ENCODE measurements around the gene HTR6. TPM values are rescaled to one million over a fixed set of nuclear protein-coding genes. Genes with fewer than 3 reads are reported as not detected.
A peak's percentile ranks its signal among the peaks of the same experiment; 100 is the strongest.

The HTR6 gene
- total RNA-seq, 1 donor from 2014 or later: not detected

- Mint-ChIP-seq H3K27me3 (no peaks in the 10 kb centered on the region), H3K4me1 (ENCODE audit: unreplicated experiment) (peaks cover 18% of the 10 kb centered on the region), H3K9me3 (no peaks in the 10 kb centered on the region), H3K36me3 (no peaks in the 10 kb centered on the region), H3K4me3 (no peak overlapping the region), H3K27ac (no peak overlapping the region)
- DNase-seq (ENCODE audit: extremely low spot score, unreplicated experiment): no peak
- no peak for TF ChIP-seq CTCF (conservative IDR thresholded peaks at IDR 0.05)
These were observed 44.0 kb downstream of the HTR6 start for GRCh38 chr1:19708567-19709110.

DNA sequence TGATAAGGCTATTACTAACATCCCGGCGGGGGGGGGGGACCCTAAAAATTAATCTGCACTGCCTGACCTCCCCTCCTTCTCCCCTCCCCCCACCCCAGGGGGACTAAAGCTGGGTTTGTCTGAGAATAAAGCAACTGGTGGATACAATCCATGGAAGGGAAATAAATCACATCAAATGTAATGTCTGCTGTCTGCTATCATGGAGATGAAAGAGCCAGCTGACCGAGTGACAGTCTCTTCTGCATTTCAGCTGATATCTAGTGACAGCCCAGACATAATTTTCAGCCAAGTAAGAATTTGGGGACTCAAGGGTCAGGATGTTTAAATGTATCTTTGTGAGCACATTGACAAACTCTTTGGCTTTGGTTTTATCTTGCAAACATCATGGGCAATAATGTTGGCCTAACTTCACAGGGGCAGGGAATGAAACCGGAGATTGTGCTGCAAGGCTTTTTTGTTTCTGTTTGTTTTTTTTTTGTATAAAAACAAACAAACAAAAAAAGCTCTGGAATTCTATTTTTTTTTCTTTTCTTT is 44.7 kb downstream of the HTR6 start:
- H3K9me3 Mint-ChIP-seq: no peaks in the 10 kb centered on the region
- H3K27ac Mint-ChIP-seq: no peak overlapping the region
- H3K4me1 Mint-ChIP-seq (ENCODE audit: unreplicated experiment): peaks cover 18% of the 10 kb centered on the region
- no peak for DNase-seq (ENCODE audit: extremely low spot score, unreplicated experiment)
- no peak overlapping the region for H3K4me3 Mint-ChIP-seq
- no peaks in the 10 kb centered on the region for H3K27me3 Mint-ChIP-seq
- H3K36me3 Mint-ChIP-seq: no peaks in the 10 kb centered on the region
- no peak for TF ChIP-seq CTCF (conservative IDR thresholded peaks at IDR 0.05)

- no peak for DNase-seq (ENCODE audit: extremely low spot score, unreplicated experiment)
- Mint-ChIP-seq H3K4me1 (ENCODE audit: unreplicated experiment) (peaks cover 25% of the 10 kb centered on the region), H3K36me3 (no peaks in the 10 kb centered on the region), H3K4me3 (no peak overlapping the region), H3K27me3 (peaks cover 4% of the 10 kb centered on the region), H3K9me3 (no peaks in the 10 kb centered on the region), H3K27ac (no peak overlapping the region)
- TF ChIP-seq CTCF (conservative IDR thresholded peaks at IDR 0.05): no peak
These were observed 46.3 kb downstream of the HTR6 start for GRCh38 chr1:19710825-19711611.

DNA sequence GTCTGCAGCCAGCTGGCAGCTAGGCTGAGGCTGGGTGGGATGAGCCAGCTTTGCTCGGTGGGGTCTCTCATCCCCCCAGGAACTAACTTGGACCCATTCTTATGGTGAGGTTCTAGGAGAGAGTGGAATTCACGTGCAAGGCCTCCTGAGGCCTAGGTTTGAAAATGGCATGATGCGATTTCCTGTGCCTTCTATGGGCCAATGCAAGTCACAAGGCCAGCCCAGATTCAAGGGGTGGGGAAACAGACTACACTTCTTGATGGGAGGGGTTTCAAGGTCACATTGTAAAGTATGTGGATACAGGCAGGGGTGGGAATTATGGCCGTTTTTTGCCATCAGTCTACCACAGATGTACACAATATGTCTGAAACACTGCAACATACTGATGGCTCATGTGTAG is 48.3 kb downstream of the HTR6 start:
- Mint-ChIP-seq H3K9me3 (no peaks in the 10 kb centered on the region), H3K4me3 (no peak overlapping the region), H3K27me3 (peaks cover 4% of the 10 kb centered on the region), H3K27ac (no peak overlapping the region), H3K4me1 (ENCODE audit: unreplicated experiment) (peaks cover 25% of the 10 kb centered on the region), H3K36me3 (no peaks in the 10 kb centered on the region)
- no peak for TF ChIP-seq CTCF (conservative IDR thresholded peaks at IDR 0.05)
- no peak for DNase-seq (ENCODE audit: extremely low spot score, unreplicated experiment)

DNA sequence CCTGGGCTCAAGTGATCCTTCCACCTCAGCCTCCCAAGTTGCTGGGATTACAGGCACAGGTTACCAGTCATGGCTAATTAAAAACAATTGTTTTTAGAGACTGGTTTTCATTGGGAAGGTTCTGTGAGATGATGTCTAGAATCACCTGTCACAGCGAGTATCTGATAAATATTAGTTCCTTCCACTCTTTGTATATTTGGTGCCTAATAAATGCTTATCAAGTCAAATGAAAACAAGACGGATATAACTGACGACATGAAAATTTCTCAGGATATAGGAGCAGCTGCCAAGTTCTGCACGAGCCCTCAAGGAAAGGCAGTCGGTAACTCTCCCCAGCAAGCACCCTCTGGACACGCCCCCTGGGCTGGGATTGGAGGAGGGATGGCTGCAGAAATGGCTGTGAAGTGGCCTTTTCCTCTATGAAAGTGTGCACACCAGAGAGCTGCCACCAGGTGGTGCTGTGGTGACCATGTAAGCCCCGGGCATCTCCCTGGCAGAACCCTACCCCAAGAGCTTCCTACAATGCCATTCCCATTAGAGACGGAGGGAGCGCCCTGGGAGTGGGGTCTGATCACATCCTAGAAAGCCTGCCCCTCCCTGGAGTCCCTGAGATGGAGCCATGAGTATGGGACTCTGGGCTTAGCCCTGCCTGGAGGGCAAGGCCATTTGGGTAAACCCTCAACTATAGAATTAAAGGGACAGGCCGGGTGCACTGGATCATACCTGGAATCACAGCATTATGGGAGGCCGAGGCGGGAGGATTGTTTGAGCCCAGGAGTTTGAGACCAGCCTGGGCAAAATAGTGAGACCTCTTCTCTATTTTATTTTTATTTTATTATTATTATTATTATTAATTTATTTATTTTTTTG is 50.9 kb downstream of the HTR6 start:
- peak; percentile 90 for DNase-seq (ENCODE audit: extremely low spot score, unreplicated experiment)
- Mint-ChIP-seq H3K36me3 (no peaks in the 10 kb centered on the region), H3K9me3 (no peaks in the 10 kb centered on the region), H3K4me3 (peak overlapping the region; percentile 48), H3K27me3 (peaks cover 4% of the 10 kb centered on the region), H3K4me1 (ENCODE audit: unreplicated experiment) (peaks cover 18% of the 10 kb centered on the region), H3K27ac (peak overlapping the region; percentile 50)
- peak; percentile 97 for TF ChIP-seq CTCF (conservative IDR thresholded peaks at IDR 0.05)

All from type B pancreatic cell (in vitro differentiated cells).